Epithelial cell of esophagus (primary cell): ENCODE measurements around the gene SUSD2.

Experiments used
- DNase-seq: peaks from one replicate; pipeline ENCODE4 v3.0.0; 2010; ENCODE audit warnings: low read depth
- H3K4me3 ChIP-seq: 2 replicates; pipeline ENCODE4 v1.5.1; 2011; ENCODE audit warnings: mild to moderate bottlenecking, low read length, control low read depth
- TF ChIP-seq, protein P1 (sequence below): IDR thresholded peaks from 2 replicates; pipeline ENCODE4 v1.5.1; 2011; ENCODE audit warnings: low read depth, mild to moderate bottlenecking, low read length, control low read depth, inconsistent platforms; ENCODE audit not compliant: insufficient read depth; ENCODE audit errors: missing control alignments

SUSD2 gene

DNA sequence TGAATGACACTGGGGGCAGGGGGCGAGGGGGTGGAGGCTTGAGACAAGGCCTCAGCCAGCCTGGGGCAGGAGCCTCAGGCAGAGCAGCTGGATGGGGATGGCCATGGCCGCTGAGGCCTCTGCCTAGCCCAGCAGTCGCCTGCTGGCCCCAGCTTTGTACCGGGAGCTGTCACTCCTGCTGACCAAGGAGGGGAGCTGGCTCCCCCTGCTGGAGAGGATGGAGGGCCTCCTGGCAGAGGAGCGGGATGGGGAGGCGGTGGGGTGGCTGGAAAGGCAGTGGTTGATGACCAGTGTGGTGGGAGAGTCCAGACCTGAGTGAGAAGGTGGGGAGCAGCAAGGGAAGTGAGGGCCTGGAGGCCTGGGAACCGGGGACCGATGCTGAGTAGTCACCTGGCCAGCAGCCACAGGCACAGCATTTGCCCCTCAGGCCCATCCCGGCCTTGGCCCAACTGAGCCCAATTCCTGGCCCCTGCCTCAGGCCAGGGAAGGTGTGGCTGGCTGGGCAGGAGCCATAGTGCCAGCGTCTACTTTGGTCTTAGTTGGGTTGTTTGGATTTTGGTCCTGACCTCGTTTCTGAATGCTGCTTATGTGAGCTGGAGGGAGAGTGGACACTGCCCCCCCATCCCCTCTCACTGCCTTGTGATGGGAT lies 6.0 kb upstream of the SUSD2 start:
- TF ChIP-seq, protein P1, sequence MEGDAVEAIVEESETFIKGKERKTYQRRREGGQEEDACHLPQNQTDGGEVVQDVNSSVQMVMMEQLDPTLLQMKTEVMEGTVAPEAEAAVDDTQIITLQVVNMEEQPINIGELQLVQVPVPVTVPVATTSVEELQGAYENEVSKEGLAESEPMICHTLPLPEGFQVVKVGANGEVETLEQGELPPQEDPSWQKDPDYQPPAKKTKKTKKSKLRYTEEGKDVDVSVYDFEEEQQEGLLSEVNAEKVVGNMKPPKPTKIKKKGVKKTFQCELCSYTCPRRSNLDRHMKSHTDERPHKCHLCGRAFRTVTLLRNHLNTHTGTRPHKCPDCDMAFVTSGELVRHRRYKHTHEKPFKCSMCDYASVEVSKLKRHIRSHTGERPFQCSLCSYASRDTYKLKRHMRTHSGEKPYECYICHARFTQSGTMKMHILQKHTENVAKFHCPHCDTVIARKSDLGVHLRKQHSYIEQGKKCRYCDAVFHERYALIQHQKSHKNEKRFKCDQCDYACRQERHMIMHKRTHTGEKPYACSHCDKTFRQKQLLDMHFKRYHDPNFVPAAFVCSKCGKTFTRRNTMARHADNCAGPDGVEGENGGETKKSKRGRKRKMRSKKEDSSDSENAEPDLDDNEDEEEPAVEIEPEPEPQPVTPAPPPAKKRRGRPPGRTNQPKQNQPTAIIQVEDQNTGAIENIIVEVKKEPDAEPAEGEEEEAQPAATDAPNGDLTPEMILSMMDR, result peak; percentile 77
- H3K4me3 ChIP-seq, result no peak overlapping the region
- DNase-seq, result peak; percentile 71

DNA sequence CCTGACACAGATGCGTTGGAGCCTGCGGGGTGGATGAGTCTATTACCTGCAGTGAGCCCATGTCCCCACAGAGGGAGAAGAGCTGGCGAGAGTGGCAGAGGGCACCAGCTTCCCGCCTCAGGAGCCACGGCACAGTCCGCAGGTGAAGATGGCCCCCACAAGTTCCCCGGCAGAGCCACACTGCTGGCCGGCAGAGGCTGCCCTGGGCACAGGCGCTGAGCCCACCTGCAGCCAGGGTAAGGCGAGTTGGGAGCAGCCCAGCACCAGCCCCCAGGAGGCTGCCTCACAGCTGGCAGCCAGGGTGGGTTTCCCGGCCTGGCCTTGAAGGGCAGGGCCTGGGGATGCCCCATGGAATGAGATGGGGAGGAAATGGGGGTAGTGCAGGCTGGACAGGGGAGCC lies 5.2 kb upstream of the SUSD2 start:
- TF ChIP-seq, protein P1, result no peak
- no peak overlapping the region for H3K4me3 ChIP-seq
- no peak for DNase-seq

DNA sequence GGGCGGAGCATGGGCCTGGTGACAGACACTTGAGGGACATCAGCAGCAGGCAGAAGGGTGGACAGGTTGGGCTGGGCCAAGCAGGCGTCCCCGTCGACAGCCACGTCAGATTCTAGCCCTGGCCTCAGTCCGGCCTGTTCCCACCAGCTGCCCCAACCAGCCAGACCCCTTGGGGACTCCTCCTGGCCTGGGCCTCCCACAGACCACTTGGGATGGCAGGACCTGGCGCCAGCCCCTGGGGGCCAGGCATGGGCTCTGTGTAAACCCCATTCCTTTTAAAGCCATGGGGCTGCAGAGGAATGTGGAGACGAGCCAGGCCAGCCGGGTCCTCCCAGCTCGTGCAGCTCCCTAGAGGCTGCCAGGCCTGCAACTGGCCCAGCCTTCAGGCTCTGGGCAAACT lies 4.7 kb upstream of the SUSD2 start:
- DNase-seq, result no peak
- no peak overlapping the region for H3K4me3 ChIP-seq
- TF ChIP-seq, protein P1, result no peak

DNA sequence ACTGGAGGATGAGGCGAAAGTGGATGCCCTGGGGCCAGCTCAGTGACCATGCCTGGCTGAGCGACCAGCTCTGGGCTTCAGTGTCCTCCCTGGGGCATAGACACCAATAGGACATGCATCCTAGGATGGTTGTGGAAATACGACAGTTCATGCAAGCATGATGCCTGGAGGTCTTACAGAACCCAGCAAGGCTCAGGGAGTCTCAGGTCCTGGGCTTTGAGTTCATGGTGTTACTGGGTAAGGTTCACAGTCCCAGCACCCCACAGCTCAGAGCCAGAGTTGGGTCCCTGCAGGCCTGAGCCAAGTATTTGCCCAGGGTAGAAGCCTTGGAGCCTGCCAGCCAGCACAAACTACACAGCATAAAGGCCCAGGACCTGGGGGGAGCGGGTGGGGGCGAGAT lies 4.2 kb upstream of the SUSD2 start:
- TF ChIP-seq, protein P1, result no peak
- H3K4me3 ChIP-seq, result no peak overlapping the region
- no peak for DNase-seq

DNA sequence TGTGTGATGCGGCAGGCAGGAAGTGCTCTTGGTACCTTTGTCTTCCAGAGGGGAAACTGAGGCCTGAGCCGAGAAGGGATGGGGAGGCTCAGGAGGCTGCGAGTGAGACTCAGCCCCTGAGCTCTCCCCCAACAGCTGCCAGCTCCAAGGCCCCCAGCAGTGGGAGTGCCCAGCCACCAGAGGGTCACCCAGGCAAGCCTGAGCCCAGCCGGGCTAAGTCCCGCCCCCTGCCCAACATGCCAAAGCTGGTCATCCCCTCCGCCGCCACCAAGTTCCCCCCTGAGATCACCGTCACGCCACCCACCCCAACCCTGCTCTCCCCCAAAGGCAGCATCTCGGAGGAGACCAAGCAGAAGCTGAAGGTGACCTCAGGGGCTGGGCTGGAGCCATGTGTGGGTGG lies 3.8 kb upstream of the SUSD2 start:
- TF ChIP-seq, protein P1, result no peak
- DNase-seq, result no peak

DNA sequence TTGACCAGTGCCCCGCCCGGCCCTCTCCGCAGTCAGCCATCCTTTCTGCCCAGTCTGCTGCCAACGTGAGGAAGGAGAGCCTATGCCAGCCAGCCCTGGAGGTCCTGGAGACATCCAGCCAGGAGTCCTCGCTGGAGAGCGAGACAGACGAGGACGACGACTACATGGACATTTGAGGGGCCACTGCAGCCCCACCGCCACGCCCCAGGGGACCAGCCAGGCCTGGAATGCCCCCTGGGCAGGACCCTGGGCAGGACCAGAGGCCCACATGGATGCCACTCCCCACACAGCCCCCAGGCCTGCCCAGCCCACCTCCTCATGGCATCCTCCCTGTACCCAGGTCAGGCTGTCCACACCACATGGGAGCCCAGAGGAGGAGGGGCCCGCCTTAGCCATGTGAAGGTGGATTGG lies 3.3 kb upstream of the SUSD2 start:
- no peak for DNase-seq
- H3K4me3 ChIP-seq, result no peak overlapping the region
- TF ChIP-seq, protein P1, result no peak

More for the DNA sequence above, 3.8 kb upstream of the SUSD2 start:
- no peak overlapping the region for H3K4me3 ChIP-seq
